Trophoblast cell (in vitro differentiated cells and primary cell): Measurements from ENCODE around the gene LRR1.
"Not testable (repeated sequence)": the region's sequence is repeated elsewhere in the genome, so short reads cannot be mapped to it uniquely, and the experiment has no call there.

Source experiments
- DNase-seq, 2 donors: peaks; one replicate each; pipeline ENCODE4 v3.0.0-alpha.2; 2016
- H2AFZ ChIP-seq: 2 replicates; pipeline ENCODE4 v1.6.1; 2013; ENCODE audit warnings: low read length, moderate library complexity, mild to moderate bottlenecking; ENCODE audit not compliant: insufficient read depth, poor library complexity
- H2AK5ac ChIP-seq: 2 replicates; pipeline ENCODE4 v1.6.1; 2013; ENCODE audit warnings: mild to moderate bottlenecking, low read length
- H2BK120ac ChIP-seq: 2 replicates; pipeline ENCODE4 v1.6.1; 2013; ENCODE audit warnings: low read length, mild to moderate bottlenecking, moderate library complexity; ENCODE audit not compliant: insufficient read depth, poor library complexity
- H2BK12ac ChIP-seq: 2 replicates; pipeline ENCODE4 v1.6.1; 2013; ENCODE audit warnings: mild to moderate bottlenecking, low read length, moderate library complexity
- H2BK5ac ChIP-seq: 2 replicates; pipeline ENCODE4 v1.6.1; 2013; ENCODE audit warnings: low read length, low read depth, moderate library complexity, mild to moderate bottlenecking; ENCODE audit not compliant: poor library complexity
- H3K14ac ChIP-seq: 2 replicates; pipeline ENCODE4 v1.6.1; 2013; ENCODE audit warnings: mild to moderate bottlenecking, low read length
- H3K18ac ChIP-seq: 2 replicates; pipeline ENCODE4 v1.6.1; 2013; ENCODE audit warnings: mild to moderate bottlenecking, low read length
- H3K23ac ChIP-seq: 2 replicates; pipeline ENCODE4 v1.6.1; 2013; ENCODE audit warnings: low read length
- H3K27ac ChIP-seq: 2 replicates; pipeline ENCODE4 v1.5.1; 2013; ENCODE audit warnings: low read depth, mild to moderate bottlenecking, inconsistent platforms, low read length, moderate library complexity
- H3K27me3 ChIP-seq: 2 replicates; pipeline ENCODE4 v1.6.1; 2013; ENCODE audit warnings: inconsistent platforms, mild to moderate bottlenecking, low read length, moderate library complexity; ENCODE audit not compliant: insufficient read depth
- H3K36me3 ChIP-seq, 2 experiments: 1 replicate in 1 of 2; 2 replicates in 1 of 2; pipeline ENCODE4 v1.6.1; 2013; ENCODE audit warnings: low read length in 2 of 2, mild to moderate bottlenecking in 2 of 2, moderate library complexity in 1 of 2; ENCODE audit not compliant: insufficient read depth in 2 of 2, control insufficient read depth in 1 of 2
- H3K4ac ChIP-seq: 2 replicates; pipeline ENCODE4 v1.6.1; 2013; ENCODE audit warnings: low read depth, mild to moderate bottlenecking, low read length, moderate library complexity
- H3K4me1 ChIP-seq, 2 experiments: 1 replicate in 1 of 2; 2 replicates in 1 of 2; pipeline ENCODE4 v1.6.1; 2013; ENCODE audit warnings: low read length in 2 of 2, mild to moderate bottlenecking in 2 of 2, moderate library complexity in 1 of 2; ENCODE audit not compliant: insufficient read depth in 2 of 2, control insufficient read depth in 1 of 2
- H3K4me2 ChIP-seq: 2 replicates; pipeline ENCODE4 v1.6.1; 2013; ENCODE audit warnings: inconsistent platforms, mild to moderate bottlenecking, low read length, moderate library complexity
- H3K4me3 ChIP-seq: 2 replicates; pipeline ENCODE4 v1.5.1; 2013; ENCODE audit warnings: mild to moderate bottlenecking, low read depth, low read length, inconsistent platforms
- H3K79me1 ChIP-seq: one replicate; pipeline ENCODE4 v1.6.1; 2013; ENCODE audit warnings: low read length
- H3K79me2 ChIP-seq: 2 replicates; pipeline ENCODE4 v1.6.1; 2013; ENCODE audit warnings: low read length, mild to moderate bottlenecking; ENCODE audit not compliant: control insufficient read depth, insufficient read depth, poor library complexity
- H3K9ac ChIP-seq: 2 replicates; pipeline ENCODE4 v1.6.1; 2013; ENCODE audit warnings: mild to moderate bottlenecking, low read length
- H3K9me3 ChIP-seq: 2 replicates; pipeline ENCODE4 v1.6.1; 2013; ENCODE audit warnings: low read depth, mild to moderate bottlenecking, control low read depth, inconsistent platforms, low read length; ENCODE audit not compliant: insufficient read depth
- H4K12ac ChIP-seq: 2 replicates; pipeline ENCODE4 v1.6.1; 2013; ENCODE audit warnings: low read depth, mild to moderate bottlenecking, low read length, moderate library complexity
- H4K8ac ChIP-seq: 2 replicates; pipeline ENCODE4 v1.6.1; 2013; ENCODE audit warnings: low read depth, mild to moderate bottlenecking, low read length, moderate library complexity
- H4K91ac ChIP-seq: one replicate; pipeline ENCODE4 v1.6.1; 2013; ENCODE audit warnings: low read depth, mild to moderate bottlenecking, low read length, moderate library complexity
- WGBS: extraction: QIAGEN DNeasy Blood & Tissue Kit; methylation state at CpG from one replicate; pipeline ENCODE4 v1.1.7; 2013; ENCODE audit warnings: missing lambda C conversion rate; ENCODE audit not compliant: insufficient read length, insufficient coverage; ENCODE audit errors: extremely low coverage; 5-methylcytosine and 5-hydroxymethylcytosine counted together

LRR1 gene

GRCh38 chr14:49584058-49584457, 14.7 kb upstream of the LRR1 start:
- peaks cover 7% of the 10 kb centered on the region for H3K79me1 ChIP-seq
- H3K4me2 ChIP-seq: peak overlapping the region; percentile 60
- H3K36me3 ChIP-seq: peaks cover 14 to 17% of the 10 kb centered on the region in 2 experiments
- no peak overlapping the region for H2BK120ac ChIP-seq
- H3K9ac ChIP-seq: peak overlapping the region; percentile 70
- H2AFZ ChIP-seq: no peak overlapping the region
- H3K4ac ChIP-seq: peak overlapping the region; percentile 37
- no peak overlapping the region for H4K8ac ChIP-seq
- no peak overlapping the region for H3K18ac ChIP-seq
- peak overlapping the region; percentile 51 for H3K4me3 ChIP-seq
- no peak overlapping the region for H4K12ac ChIP-seq
- no peak overlapping the region for H3K14ac ChIP-seq
- no peak overlapping the region for H2BK5ac ChIP-seq
- H3K23ac ChIP-seq: no peak overlapping the region
- WGBS: no CpG with 5 or more reads among the region's 11 CpGs
- no peaks in the 10 kb centered on the region for H3K27me3 ChIP-seq
- no peak for DNase-seq
- H3K4me1 ChIP-seq: peaks cover 0 to 7% of the 10 kb centered on the region in 2 experiments
- H3K79me2 ChIP-seq: peaks cover 16% of the 10 kb centered on the region
- H3K9me3 ChIP-seq: no peaks in the 10 kb centered on the region
- H4K91ac ChIP-seq: no peak overlapping the region
- H2AK5ac ChIP-seq: no peak overlapping the region
- no peak overlapping the region for H2BK12ac ChIP-seq
- H3K27ac ChIP-seq: no peak overlapping the region

- DNase-seq: peak in 1 of 2 donors; percentile 24
- not testable (repeated sequence) for H2BK12ac ChIP-seq, H3K4me1 ChIP-seq, H2BK5ac ChIP-seq, H3K27me3 ChIP-seq, H4K91ac ChIP-seq, H3K79me1 ChIP-seq, H2AFZ ChIP-seq, H3K27ac ChIP-seq, H3K14ac ChIP-seq, H2AK5ac ChIP-seq, H3K23ac ChIP-seq, H3K18ac ChIP-seq, H3K9me3 ChIP-seq
- Histone ChIP-seq H3K79me2 (peaks cover 16% of the 10 kb centered on the region), H3K4me3 (peak overlapping the region; percentile 78), H3K9ac (peak overlapping the region; percentile 71), H3K36me3 (peaks cover 14 to 17% of the 10 kb centered on the region in 2 experiments), H4K12ac (peak overlapping the region; percentile 36), H2BK120ac (peak overlapping the region; percentile 56), H4K8ac (peak overlapping the region; percentile 77), H3K4ac (peak overlapping the region; percentile 100), H3K4me2 (peak overlapping the region; percentile 56)
- no CpG with 5 or more reads among the region's 32 CpGs for WGBS
These were observed 13.6 kb upstream of the LRR1 start for GRCh38 chr14:49584981-49585640.

- peak; percentile 100 for DNase-seq
- Histone ChIP-seq H3K79me2 (peaks cover 16% of the 10 kb centered on the region), H3K4ac (peak within 1 kb of the TSS; percentile 100), H3K36me3 (peaks cover 14 to 17% of the 10 kb centered on the region in 2 experiments), H4K8ac (peak within 1 kb of the TSS; percentile 89), H2AFZ (peak within 1 kb of the TSS; percentile 30), H2AK5ac (peak within 1 kb of the TSS; percentile 67), H3K14ac (peak within 1 kb of the TSS; percentile 86), H2BK5ac (peak within 1 kb of the TSS; percentile 89), H3K9ac (peak within 1 kb of the TSS; percentile 100), H3K4me3 (peak within 1 kb of the TSS; percentile 98), H3K4me1 (peaks cover 0 to 7% of the 10 kb centered on the region in 2 experiments), H2BK120ac (peak within 1 kb of the TSS; percentile 87), H3K18ac (peak within 1 kb of the TSS; percentile 87), H4K91ac (peak within 1 kb of the TSS; percentile 92), H3K9me3 (no peaks in the 10 kb centered on the region), H2BK12ac (no peak within 1 kb of the TSS), H3K4me2 (peak within 1 kb of the TSS; percentile 56), H3K23ac (peak within 1 kb of the TSS; percentile 85), H4K12ac (peak within 1 kb of the TSS; percentile 76), H3K79me1 (peaks cover 7% of the 10 kb centered on the region), H3K27me3 (no peaks in the 10 kb centered on the region), H3K27ac (peak within 1 kb of the TSS; percentile 76)
- WGBS: no CpG with 5 or more reads among the region's 55 CpGs
These were observed 12.7 kb upstream of the LRR1 start, which contains the start of gene RPS29 for GRCh38 chr14:49585803-49586672. TSS of gene RPS29 (minus strand) at chr14:49586380. CDS start at chr14:49586346, 34 bp downstream.

- H4K91ac ChIP-seq: no peak overlapping the region
- no peak overlapping the region for H4K8ac ChIP-seq
- no peak overlapping the region for H2BK12ac ChIP-seq
- no peak overlapping the region for H3K4me3 ChIP-seq
- H3K9me3 ChIP-seq: no peaks in the 10 kb centered on the region
- H3K79me1 ChIP-seq: peaks cover 7% of the 10 kb centered on the region
- no peak overlapping the region for H4K12ac ChIP-seq
- H2BK5ac ChIP-seq: no peak overlapping the region
- H2AK5ac ChIP-seq: no peak overlapping the region
- H3K4ac ChIP-seq: no peak overlapping the region
- H2BK120ac ChIP-seq: no peak overlapping the region
- DNase-seq: peak; percentile 25 to 96
- no peak overlapping the region for H3K27ac ChIP-seq
- no peaks in the 10 kb centered on the region for H3K27me3 ChIP-seq
- no CpG with 5 or more reads among the region's 21 CpGs for WGBS
- no peak overlapping the region for H3K9ac ChIP-seq
- H2AFZ ChIP-seq: no peak overlapping the region
- peaks cover 14 to 17% of the 10 kb centered on the region in 2 experiments for H3K36me3 ChIP-seq
- H3K4me2 ChIP-seq: no peak overlapping the region
- no peak overlapping the region for H3K18ac ChIP-seq
- H3K14ac ChIP-seq: no peak overlapping the region
- H3K79me2 ChIP-seq: peaks cover 16% of the 10 kb centered on the region
- peaks cover 0 to 7% of the 10 kb centered on the region in 2 experiments for H3K4me1 ChIP-seq
- no peak overlapping the region for H3K23ac ChIP-seq
These were observed 11.9 kb upstream of the LRR1 start for GRCh38 chr14:49586673-49587460.
